Inflammatory macrophage treated with lipopolysaccharide for 4 hours (primary cell): ENCODE results near the gene KLK2.
A peak's percentile ranks its signal among the peaks of the same experiment; 100 is the strongest.
"Not testable (repeated sequence)": the region's sequence is repeated elsewhere in the genome, so short reads cannot be mapped to it uniquely, and the experiment has no call there.

Experiments used
- DNase-seq: peaks from one replicate; pipeline ENCODE4 v3.0.0-alpha.2; 2020

Gene KLK2

GRCh38 chr19:50894478-50895356, 21.5 kb downstream of the KLK2 start:
- no peak for DNase-seq

GRCh38 chr19:50896089-50896590, 22.9 kb downstream of the KLK2 start:
- not testable (repeated sequence) for DNase-seq

GRCh38 chr19:50896591-50897190, 23.5 kb downstream of the KLK2 start:
- DNase-seq = peak; percentile 80

- DNase-seq = peak; percentile 28
These were observed 24.0 kb downstream of the KLK2 start for GRCh38 chr19:50897191-50897607.

GRCh38 chr19:50897612-50898011, 24.4 kb downstream of the KLK2 start:
- no peak for DNase-seq

- no peak for DNase-seq
These were observed 24.8 kb downstream of the KLK2 start for GRCh38 chr19:50898018-50898417.

GRCh38 chr19:50899569-50899968, 26.3 kb downstream of the KLK2 start:
- DNase-seq = no peak

GRCh38 chr19:50902640-50903039, 29.4 kb downstream of the KLK2 start:
- no peak for DNase-seq

GRCh38 chr19:50906217-50906616, 33.0 kb downstream of the KLK2 start:
- peak; percentile 37 for DNase-seq

GRCh38 chr19:50908336-50908735, 35.1 kb downstream of the KLK2 start:
- DNase-seq = no peak

- peak; percentile 45 for DNase-seq
These were observed 36.2 kb downstream of the KLK2 start for GRCh38 chr19:50909240-50910070.

GRCh38 chr19:50910722-50911121, 37.5 kb downstream of the KLK2 start:
- no peak for DNase-seq

- no peak for DNase-seq
These were observed 38.2 kb downstream of the KLK2 start, which contains the start of gene KLK4 for GRCh38 chr19:50911206-50912101. TSS of gene KLK4 (minus strand) at chr19:50911395. CDS start at chr19:50910738, 657 bp downstream.

GRCh38 chr19:50912102-50912599, 38.9 kb downstream of the KLK2 start:
- no peak for DNase-seq

- DNase-seq = peak; percentile 42
These were observed 39.8 kb downstream of the KLK2 start for GRCh38 chr19:50912727-50913716.

- no peak for DNase-seq
These were observed 42.8 kb downstream of the KLK2 start for GRCh38 chr19:50916069-50916468.

GRCh38 chr19:50921426-50922316, 48.4 kb downstream of the KLK2 start:
- DNase-seq = peak; percentile 76

- DNase-seq = peak; percentile 78
These were observed 49.1 kb downstream of the KLK2 start for GRCh38 chr19:50922317-50922853.

GRCh38 chr19:50924586-50924985, 51.3 kb downstream of the KLK2 start:
- peak; percentile 9 for DNase-seq
